H9 (cell line): ENCODE measurements around the gene CCDC51. TPM values are rescaled to one million over a fixed set of nuclear protein-coding genes. Genes with fewer than 3 reads are reported as not detected.

Experiments used
- DNase-seq: peaks from one replicate; pipeline ENCODE4 v3.0.0-alpha.2; 2017
- H2AFZ ChIP-seq: one replicate; pipeline ENCODE4 v1.6.1; 2013; ENCODE audit warnings: mild to moderate bottlenecking, low read length, control low read depth, moderate library complexity
- H2AK5ac ChIP-seq: 2 replicates; pipeline ENCODE4 v1.6.1; 2013; ENCODE audit warnings: low read length, control low read depth, mixed read lengths; ENCODE audit not compliant: insufficient read length
- H2BK120ac ChIP-seq: one replicate; pipeline ENCODE4 v1.6.1; 2013; ENCODE audit warnings: low read depth, mild to moderate bottlenecking, low read length, control low read depth, inconsistent platforms; ENCODE audit not compliant: poor library complexity, severe bottlenecking
- H2BK12ac ChIP-seq: 2 replicates; pipeline ENCODE4 v1.6.1; 2013; ENCODE audit warnings: low read length, control low read depth, mixed read lengths, low read depth; ENCODE audit not compliant: insufficient read length
- H2BK15ac ChIP-seq: 2 replicates; pipeline ENCODE4 v1.6.1; 2013; ENCODE audit warnings: low read depth, low read length, control low read depth
- H2BK20ac ChIP-seq: one replicate; pipeline ENCODE4 v1.6.1; 2013; ENCODE audit warnings: low read depth, mild to moderate bottlenecking, low read length, control low read depth, inconsistent platforms; ENCODE audit not compliant: poor library complexity, severe bottlenecking
- H2BK5ac ChIP-seq: 2 replicates; pipeline ENCODE4 v1.6.1; 2013; ENCODE audit warnings: low read length, control low read depth, mixed read lengths; ENCODE audit not compliant: insufficient read length
- H3K14ac ChIP-seq: 2 replicates; pipeline ENCODE4 v1.6.1; 2013; ENCODE audit warnings: low read length, control low read depth; ENCODE audit not compliant: insufficient read depth
- H3K18ac ChIP-seq: 2 replicates; pipeline ENCODE4 v1.6.1; 2013; ENCODE audit warnings: low read depth, mild to moderate bottlenecking, mixed read lengths, low read length, control low read depth; ENCODE audit not compliant: insufficient read length
- H3K23ac ChIP-seq: 2 replicates; pipeline ENCODE4 v1.6.1; 2013; ENCODE audit warnings: low read length, control low read depth, mixed read lengths, low read depth; ENCODE audit not compliant: insufficient read length
- H3K23me2 ChIP-seq: 2 replicates; pipeline ENCODE4 v1.6.1; 2013; ENCODE audit warnings: low read depth, mild to moderate bottlenecking, mixed read lengths, low read length, control low read depth; ENCODE audit not compliant: insufficient read length, poor library complexity, severe bottlenecking
- H3K27ac ChIP-seq: 2 replicates; pipeline ENCODE4 v1.5.1; 2013; ENCODE audit warnings: low read length, control low read depth, mixed read lengths, low read depth; ENCODE audit not compliant: insufficient read length
- H3K27me3 ChIP-seq: 2 replicates; pipeline ENCODE4 v1.6.1; 2013; ENCODE audit warnings: low read length, control low read depth, inconsistent platforms; ENCODE audit not compliant: insufficient read depth
- H3K4ac ChIP-seq: 2 replicates; pipeline ENCODE4 v1.6.1; 2013; ENCODE audit warnings: low read depth, mild to moderate bottlenecking, control low read depth, inconsistent platforms, low read length, moderate library complexity
- H3K4me1 ChIP-seq: 2 replicates; pipeline ENCODE4 v1.6.1; 2013; ENCODE audit warnings: low read length, control low read depth, inconsistent platforms; ENCODE audit not compliant: insufficient read depth
- H3K4me2 ChIP-seq: 2 replicates; pipeline ENCODE4 v1.6.1; 2013; ENCODE audit warnings: low read length, control low read depth, mixed read lengths; ENCODE audit not compliant: insufficient read length, insufficient read depth
- H3K56ac ChIP-seq: 2 replicates; pipeline ENCODE4 v1.6.1; 2013; ENCODE audit warnings: low read depth, mild to moderate bottlenecking, mixed read lengths, low read length, control low read depth; ENCODE audit not compliant: insufficient read length
- H3K79me1 ChIP-seq: 2 replicates; pipeline ENCODE4 v1.6.1; 2013; ENCODE audit warnings: low read depth, mild to moderate bottlenecking, moderate library complexity, low read length, control low read depth, inconsistent platforms; ENCODE audit not compliant: insufficient read depth, poor library complexity, severe bottlenecking
- H3K79me2 ChIP-seq: 2 replicates; pipeline ENCODE4 v1.6.1; 2013; ENCODE audit warnings: low read length, control low read depth, inconsistent platforms; ENCODE audit not compliant: insufficient read depth
- H3K9ac ChIP-seq: 2 replicates; pipeline ENCODE4 v1.6.1; 2013; ENCODE audit warnings: low read length, control low read depth, mixed read lengths; ENCODE audit not compliant: insufficient read length; ENCODE audit errors: extremely low read depth
- H3K9me3 ChIP-seq: one replicate; pipeline ENCODE4 v1.6.1; 2013; ENCODE audit warnings: low read depth, low read length, inconsistent platforms; ENCODE audit not compliant: control insufficient read depth
- H3T11ph ChIP-seq: one replicate; pipeline ENCODE4 v1.6.1; 2013; ENCODE audit warnings: mild to moderate bottlenecking, low read length, control low read depth, inconsistent platforms
- H4K20me1 ChIP-seq: one replicate; pipeline ENCODE4 v1.6.1; 2013; ENCODE audit not compliant: control insufficient read depth, insufficient read length, insufficient read depth
- H4K5ac ChIP-seq: 2 replicates; pipeline ENCODE4 v1.6.1; 2013; ENCODE audit warnings: low read depth, mild to moderate bottlenecking, mixed read lengths, low read length, control low read depth; ENCODE audit not compliant: insufficient read length
- H4K8ac ChIP-seq: replicated peaks from 2 replicates; pipeline ENCODE4 v1.6.1; 2013; ENCODE audit warnings: low read length, control low read depth, mixed read lengths, low read depth; ENCODE audit not compliant: insufficient read length
- H4K91ac ChIP-seq: 2 replicates; pipeline ENCODE4 v1.6.1; 2013; ENCODE audit warnings: low read depth, mild to moderate bottlenecking, moderate library complexity, mixed read lengths, low read length, control low read depth; ENCODE audit not compliant: insufficient read length
- H3K27ac Mint-ChIP-seq, 3 experiments: 2 replicates in 2 of 3; 3 replicates in 1 of 3; pipeline ENCODE4 v1.8.0; 2020 to 2021; ENCODE audit warnings: mixed read lengths in 3 of 3, mild to moderate bottlenecking in 1 of 3, moderate library complexity in 1 of 3
- H3K27me3 Mint-ChIP-seq: 2 replicates; pipeline ENCODE4 v1.8.0; 2021; ENCODE audit warnings: low read depth, mild to moderate bottlenecking, moderate library complexity, mixed read lengths
- H3K36me3 Mint-ChIP-seq, 3 experiments: 2 replicates in 2 of 3; 3 replicates in 1 of 3; pipeline ENCODE4 v1.8.0; 2020 to 2021; ENCODE audit warnings: low read depth in 3 of 3, mixed read lengths in 3 of 3; ENCODE audit not compliant: insufficient read depth in 1 of 3
- H3K4me1 Mint-ChIP-seq, 2 experiments: 2 replicates each; pipeline ENCODE4 v1.8.0; 2020; ENCODE audit warnings: mixed read lengths in 2 of 2
- H3K4me3 Mint-ChIP-seq, 2 experiments: 2 replicates in 1 of 2; 3 replicates in 1 of 2; pipeline ENCODE4 v1.8.0; 2020 to 2021; ENCODE audit warnings: mild to moderate bottlenecking in 2 of 2, mixed read lengths in 2 of 2, moderate library complexity in 1 of 2
- H3K9me3 Mint-ChIP-seq, 2 experiments: 2 replicates in 1 of 2; 3 replicates in 1 of 2; pipeline ENCODE4 v1.8.0; 2020; ENCODE audit warnings: mild to moderate bottlenecking in 2 of 2, mixed read lengths in 2 of 2, moderate library complexity in 1 of 2
- CTCF ChIP-seq: fragments of 200-600 bp; sonication (generic); conservative IDR thresholded peaks from 3 replicates; pipeline ENCODE4 v1.8.0; 2021; ENCODE audit warnings: antibody characterized with exemption, mild to moderate bottlenecking
- WGBS: extraction: QIAGEN DNeasy Blood & Tissue Kit; methylation state at CpG from one replicate; pipeline ENCODE4 v1.1.7; 2013; ENCODE audit warnings: missing lambda C conversion rate, low lambda C conversion rate, mixed read lengths; ENCODE audit not compliant: insufficient read length; ENCODE audit errors: extremely low coverage; 5-methylcytosine and 5-hydroxymethylcytosine counted together
- total RNA-seq: library from RNA; stranded (reverse); gene quantifications from 2 replicates; pipeline ENCODE4 v1.2.1, GENCODE V29; 2021

The CCDC51 gene
- total RNA-seq, 1 experiment from 2014 or later, result 20.0 TPM

DNA sequence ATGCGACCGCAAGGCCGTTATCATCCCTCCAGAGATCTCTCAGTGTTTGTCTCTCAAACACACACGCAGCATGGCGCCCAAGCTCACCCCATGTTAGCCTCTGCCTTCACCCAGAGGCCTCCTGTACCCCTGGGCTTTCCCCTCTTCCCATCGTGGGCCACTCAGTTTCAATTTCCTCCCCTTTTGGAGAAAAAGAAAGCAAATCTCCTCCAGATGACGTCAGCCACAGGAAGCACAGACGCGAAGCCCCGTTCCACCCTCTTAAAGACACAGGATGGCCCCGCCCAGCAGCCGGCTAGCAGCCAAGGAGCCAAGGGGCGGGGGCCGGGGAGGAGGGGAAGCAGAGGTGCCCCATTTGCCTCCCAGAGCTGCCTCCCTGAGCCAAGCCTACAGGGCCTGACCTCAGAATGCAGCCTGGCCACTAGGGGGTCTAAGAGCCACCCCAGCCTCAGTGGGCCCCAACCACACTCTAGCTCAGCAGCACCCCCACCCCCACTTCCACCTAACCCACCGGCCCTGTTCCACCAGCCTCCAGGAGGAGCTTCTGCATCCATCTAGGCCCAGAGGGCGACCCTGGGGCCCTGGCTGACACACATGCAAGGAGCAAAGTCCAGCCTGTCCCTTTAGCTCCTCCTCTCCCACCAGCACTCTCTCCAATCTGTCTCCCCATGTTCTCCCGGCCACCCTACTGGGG is 33.2 kb upstream of the CCDC51 start:
- H4K5ac ChIP-seq, result peak overlapping the region; percentile 45

More for the DNA sequence above, 33.2 kb upstream of the CCDC51 start:
- Histone ChIP-seq H4K8ac (no peak overlapping the region), H3K18ac (peak overlapping the region; percentile 97), H3K27me3 (no peaks in the 10 kb centered on the region), H3K79me1 (no peaks in the 10 kb centered on the region), H3K23ac (no peak overlapping the region), H3K56ac (peak overlapping the region; percentile 4), H4K91ac (peak overlapping the region; percentile 21), H2BK120ac (no peak overlapping the region), H2BK15ac (no peak overlapping the region), H3K4ac (no peak overlapping the region; the same call in 1 of the 2 replicates), H2AK5ac (no peak overlapping the region), H3K4me1 (peaks cover 7% of the 10 kb centered on the region; the same call in 1 of the 2 replicates), H2BK5ac (peak overlapping the region; percentile 30), H2AFZ (no peak overlapping the region), H3K14ac (peak overlapping the region; percentile 97), H2BK20ac (no peak overlapping the region), H3K4me2 (peak overlapping the region; percentile 67), H3K79me2 (no peaks in the 10 kb centered on the region; the same call in 1 of the 2 replicates), H3T11ph (no peak overlapping the region), H3K9me3 (no peaks in the 10 kb centered on the region), H3K9ac (peak overlapping the region; percentile 84), H4K20me1 (no peaks in the 10 kb centered on the region), H2BK12ac (no peak overlapping the region), H3K23me2 (peaks cover 5% of the 10 kb centered on the region), H3K27ac (peak overlapping the region; percentile 75)
- Mint-ChIP-seq H3K4me3 (peak overlapping the region; percentile 84 to 88), H3K27ac (peak overlapping the region; percentile 98 to 99 (median 99)), H3K9me3 (no peaks in the 10 kb centered on the region; a peak in 1 of 5 replicates), H3K4me1 (peaks cover 35 to 41% of the 10 kb centered on the region in 2 experiments), H3K36me3 (peaks cover 14 to 19% (median 18%) of the 10 kb centered on the region in 3 experiments), H3K27me3 (no peaks in the 10 kb centered on the region; the same call in 1 of the 2 replicates)
- peak; percentile 68 for TF ChIP-seq CTCF
- WGBS, result no CpG with 5 or more reads among the region's 17 CpGs
- DNase-seq, result peak; percentile 98
